Prostate gland (tissue), 2 donors: Measurements from ENCODE around the gene ROCK1. TPM values are rescaled to one million over a fixed set of nuclear protein-coding genes. Genes with fewer than 3 reads are reported as not detected.

ENCODE experiments used
- DNase-seq: peaks from one replicate; pipeline ENCODE4 v3.0.0-alpha.2; 2019; ENCODE audit warnings: low spot score
- H3K27ac ChIP-seq, 2 donors: fragments of 200-600 bp; sonication (generic); 2 replicates each; pipeline ENCODE4 v1.5.1; 2017 to 2019
- H3K27me3 ChIP-seq: fragments of 200-600 bp; sonication (generic); replicated peaks from 2 replicates; pipeline ENCODE4 v1.5.1; 2019; ENCODE audit not compliant: insufficient read depth
- H3K36me3 ChIP-seq, 2 donors: fragments of 200-600 bp; sonication (generic); 1 replicate in 1 of 2; 2 replicates in 1 of 2; pipeline versions ENCODE4 v1.5.1 to v1.8.1; 2017 to 2019
- H3K4me1 ChIP-seq: fragments of 200-600 bp; sonication (generic); replicated peaks from 2 replicates; pipeline ENCODE4 v1.5.1; 2019
- H3K4me3 ChIP-seq, 2 donors: fragments of 200-600 bp; sonication (generic); 2 replicates each; pipeline ENCODE4 v1.5.1; 2017 to 2019
- H3K9me3 ChIP-seq: fragments of 200-600 bp; sonication (generic); 2 replicates; pipeline ENCODE4 v1.5.1; 2017
- POLR2A ChIP-seq: fragments of 450-650 bp; IDR thresholded peaks from one replicate; pipeline ENCODE4 v1.6.1; 2016; ENCODE audit warnings: antibody characterized with exemption, mild to moderate bottlenecking
- POLR2AphosphoS5 ChIP-seq: sonication (generic); formaldehyde crosslinking; IDR thresholded peaks from one replicate; pipeline ENCODE4 v1.6.1; 2017; ENCODE audit warnings: antibody characterized with exemption
- WGBS: methylation state at CpG from one replicate; pipeline ENCODE4 v1.1.5; 2018; 5-methylcytosine and 5-hydroxymethylcytosine counted together
- intact Hi-C: fragments of 100-400 bp; cut with DNase I; formaldehyde crosslinking; loops from one replicate; pipeline ENCODE4 v1.14.2; 2022
- total RNA-seq, 2 donors: library from RNA; depleted of rRNA; stranded (reverse); fragments of >200 nt; gene quantifications; one replicate each; pipeline ENCODE4 v1.1.0, GENCODE V29; 2016
- TF ChIP-seq, protein P1 (sequence below), 4 experiments: fragments of 200-600 bp in 2 of 4; fragments of 450-650 bp in 2 of 4; sonication (generic) in 2 of 4; IDR thresholded peaks; 1 replicate in 3 of 4; 2 replicates in 1 of 4; pipeline ENCODE4 v1.5.1; 2016 to 2019; ENCODE audit warnings: antibody characterized with exemption in 4 of 4, mild to moderate bottlenecking in 2 of 4, moderate library complexity in 2 of 4

Gene ROCK1
- total RNA-seq, 2 donors from 2014 or later, result 32.2 to 35.2 TPM

DNA sequence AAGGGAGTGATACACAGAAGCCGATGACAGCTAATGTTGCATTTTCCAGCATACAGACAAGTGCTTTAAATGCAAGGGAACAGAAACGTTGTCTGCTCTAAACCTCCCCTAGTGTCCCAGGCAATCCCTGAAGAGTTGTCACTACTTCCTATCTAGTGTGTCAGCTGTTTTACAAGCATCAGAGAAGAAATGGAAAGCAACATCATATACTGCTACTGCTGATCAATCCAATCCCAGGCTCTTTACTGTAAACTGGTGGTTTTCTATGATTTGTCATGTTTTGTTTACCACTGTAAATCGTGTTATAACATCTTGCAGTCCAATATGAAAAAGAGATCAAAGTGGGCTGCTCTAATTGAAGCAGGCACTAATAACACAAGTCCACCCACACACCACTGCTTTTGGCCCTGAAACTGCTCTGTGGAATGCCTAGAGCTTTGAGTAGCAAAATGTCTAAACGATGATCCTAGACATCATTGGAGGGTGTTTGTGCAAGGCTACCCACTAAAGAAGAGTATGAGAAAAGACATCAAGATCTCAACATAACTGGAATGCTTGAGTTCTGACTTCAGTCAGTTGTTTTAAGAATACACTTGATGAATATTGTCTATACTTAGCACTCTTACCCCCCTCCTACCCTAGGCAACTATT is 18.1 kb upstream of the ROCK1 start:
- TF ChIP-seq POLR2A (no peak), POLR2AphosphoS5 (no peak)
- TF ChIP-seq, protein P1, sequence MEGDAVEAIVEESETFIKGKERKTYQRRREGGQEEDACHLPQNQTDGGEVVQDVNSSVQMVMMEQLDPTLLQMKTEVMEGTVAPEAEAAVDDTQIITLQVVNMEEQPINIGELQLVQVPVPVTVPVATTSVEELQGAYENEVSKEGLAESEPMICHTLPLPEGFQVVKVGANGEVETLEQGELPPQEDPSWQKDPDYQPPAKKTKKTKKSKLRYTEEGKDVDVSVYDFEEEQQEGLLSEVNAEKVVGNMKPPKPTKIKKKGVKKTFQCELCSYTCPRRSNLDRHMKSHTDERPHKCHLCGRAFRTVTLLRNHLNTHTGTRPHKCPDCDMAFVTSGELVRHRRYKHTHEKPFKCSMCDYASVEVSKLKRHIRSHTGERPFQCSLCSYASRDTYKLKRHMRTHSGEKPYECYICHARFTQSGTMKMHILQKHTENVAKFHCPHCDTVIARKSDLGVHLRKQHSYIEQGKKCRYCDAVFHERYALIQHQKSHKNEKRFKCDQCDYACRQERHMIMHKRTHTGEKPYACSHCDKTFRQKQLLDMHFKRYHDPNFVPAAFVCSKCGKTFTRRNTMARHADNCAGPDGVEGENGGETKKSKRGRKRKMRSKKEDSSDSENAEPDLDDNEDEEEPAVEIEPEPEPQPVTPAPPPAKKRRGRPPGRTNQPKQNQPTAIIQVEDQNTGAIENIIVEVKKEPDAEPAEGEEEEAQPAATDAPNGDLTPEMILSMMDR (IDR thresholded peaks at IDR 0.05), result no peak
- WGBS, result 45% methylated on average over 4 of the region's 4 CpGs
- Histone ChIP-seq H3K4me3 (no peak overlapping the region), H3K27me3 (no peaks in the 10 kb centered on the region), H3K4me1 (no peaks in the 10 kb centered on the region), H3K27ac (no peak overlapping the region), H3K36me3 (no peaks in the 10 kb centered on the region), H3K9me3 (no peaks in the 10 kb centered on the region)
- DNase-seq, result no peak
- intact Hi-C loops, result no loop called here

DNA sequence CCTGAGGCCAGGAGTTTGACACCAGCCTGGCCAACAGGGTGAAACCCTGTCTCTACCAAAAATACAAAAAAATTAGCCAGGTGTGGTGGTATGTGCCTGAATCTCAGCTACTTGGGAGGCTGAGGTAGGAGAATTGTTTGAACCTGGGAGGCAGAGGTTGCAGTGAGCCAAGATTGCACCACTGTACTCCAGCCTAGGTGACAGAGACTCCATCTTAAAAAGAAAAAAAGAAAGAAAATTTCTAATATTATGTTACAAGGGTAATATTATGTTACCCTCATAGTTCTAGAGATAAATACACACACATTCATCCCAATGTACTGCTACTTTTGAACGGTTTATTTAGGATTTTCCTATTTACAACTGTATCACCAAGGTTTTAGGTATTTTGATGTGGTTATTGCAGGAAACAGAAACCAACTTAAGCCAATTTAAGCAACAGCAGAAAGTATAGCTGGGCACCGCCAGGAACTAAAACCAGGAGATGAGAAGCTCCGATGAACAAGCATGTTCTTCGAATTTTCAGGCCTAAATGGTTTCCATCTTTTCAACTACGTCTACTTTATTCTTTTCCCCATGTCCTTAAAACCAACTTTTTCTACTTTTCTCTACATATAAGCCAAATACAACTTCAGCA is 11.8 kb upstream of the ROCK1 start:
- intact Hi-C loops, result loop anchor here (5.0 kb wide), 1 partner anchor 49 kb away; no protein-coding TSS in a partner anchor

DNA sequence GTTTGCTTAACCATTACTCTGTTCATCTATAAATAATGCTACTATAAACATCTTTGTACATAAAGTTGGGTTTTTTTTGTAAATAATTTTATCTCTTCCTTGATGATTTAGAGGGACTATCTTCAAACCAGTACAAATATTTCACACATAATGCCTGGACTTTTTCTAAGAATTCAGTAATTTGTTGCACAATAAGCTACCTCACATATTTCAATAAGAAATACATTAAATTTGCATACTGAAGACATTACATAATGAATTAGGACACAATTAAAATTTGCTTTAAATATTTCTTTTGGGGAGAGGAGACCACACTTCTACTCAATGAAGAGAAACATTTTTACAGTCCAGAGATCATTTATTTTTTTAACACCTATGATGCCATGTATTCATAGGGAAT is 7.2 kb upstream of the ROCK1 start:
- H3K4me3 ChIP-seq, result no peak overlapping the region
- no peak for DNase-seq
- H3K4me1 ChIP-seq, result no peaks in the 10 kb centered on the region
- no peaks in the 10 kb centered on the region for H3K27me3 ChIP-seq
- TF ChIP-seq, protein P1 (IDR thresholded peaks at IDR 0.05), result no peak
- TF ChIP-seq POLR2A (no peak), POLR2AphosphoS5 (no peak)
- intact Hi-C loops, result loop anchor here (5.0 to 10.0 kb wide), 2 partner anchors 144 to 488 kb away; no protein-coding TSS in a partner anchor
- H3K36me3 ChIP-seq, result no peaks in the 10 kb centered on the region
- H3K27ac ChIP-seq, result no peak overlapping the region
- no peaks in the 10 kb centered on the region for H3K9me3 ChIP-seq

More for the DNA sequence above, 11.8 kb upstream of the ROCK1 start:
- Histone ChIP-seq H3K27ac (no peak overlapping the region), H3K27me3 (no peaks in the 10 kb centered on the region), H3K9me3 (no peaks in the 10 kb centered on the region), H3K36me3 (no peaks in the 10 kb centered on the region), H3K4me3 (no peak overlapping the region), H3K4me1 (no peaks in the 10 kb centered on the region)
- TF ChIP-seq POLR2A, result no peak
- TF ChIP-seq, protein P1 (IDR thresholded peaks at IDR 0.05), result no peak
- no peak for TF ChIP-seq POLR2AphosphoS5
- WGBS, result 85% methylated on average over 5 of the region's 5 CpGs
- no peak for DNase-seq

DNA sequence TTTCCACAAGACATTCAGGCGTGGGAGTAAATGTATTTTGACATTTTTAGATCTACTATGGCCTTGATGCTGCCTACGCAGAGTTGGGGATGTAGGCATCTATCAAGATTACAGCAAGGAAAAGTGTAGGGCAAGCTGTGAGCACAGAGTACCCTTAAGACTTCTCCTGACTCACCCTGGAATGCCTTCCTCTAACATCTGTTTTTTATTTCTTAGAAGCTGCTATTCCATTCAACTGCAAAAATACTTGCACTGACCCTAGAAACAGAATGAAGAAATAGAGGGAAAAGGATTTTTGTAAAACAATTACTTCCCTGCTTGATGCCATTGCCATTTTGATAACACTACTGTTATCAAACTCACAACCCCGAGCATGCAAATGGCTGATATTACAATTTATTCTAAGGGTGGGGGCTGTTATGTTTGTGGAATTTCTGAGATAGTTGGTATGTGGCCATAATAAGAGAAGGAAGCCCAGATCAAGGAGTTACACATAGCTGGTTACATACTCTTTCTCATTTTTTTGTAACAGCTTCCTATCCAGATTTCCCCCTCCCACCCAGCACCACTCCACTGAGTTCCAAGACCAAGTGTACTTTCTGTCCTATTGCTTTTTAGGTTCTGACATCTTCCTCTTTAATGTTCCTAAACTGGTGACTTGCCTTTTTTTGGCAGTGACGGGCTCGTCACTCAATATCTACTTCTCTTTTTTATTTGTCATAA is 6.0 kb upstream of the ROCK1 start:
- no peaks in the 10 kb centered on the region for H3K36me3 ChIP-seq
- H3K27me3 ChIP-seq, result no peaks in the 10 kb centered on the region
- no peak overlapping the region for H3K4me3 ChIP-seq
- 50% methylated on average over 5 of the region's 5 CpGs for WGBS
- intact Hi-C loops, result loop anchor here (5.0 to 10.0 kb wide), 2 partner anchors 143 to 490 kb away; no protein-coding TSS in a partner anchor
- no peaks in the 10 kb centered on the region for H3K4me1 ChIP-seq
- no peak overlapping the region for H3K27ac ChIP-seq
- TF ChIP-seq POLR2AphosphoS5, result no peak
- no peak for TF ChIP-seq POLR2A
- TF ChIP-seq, protein P1 (IDR thresholded peaks at IDR 0.05), result no peak
- DNase-seq, result no peak
- H3K9me3 ChIP-seq, result no peaks in the 10 kb centered on the region
